Naive thymus-derived CD4-positive, alpha-beta T cell (primary cell): ENCODE results near the gene S1PR5. TPM values are rescaled to one million over a fixed set of nuclear protein-coding genes. Genes with fewer than 3 reads are reported as not detected.
A peak's percentile ranks its signal among the peaks of the same experiment; 100 is the strongest.

Experiments
- ATAC-seq: fragments of 150-1000 bp; cut with Tn5 transposase; 2 replicates; pipeline ENCODE4 v1.10.0; 2021; ENCODE audit warnings: mild to moderate bottlenecking, moderate library complexity
- CTCF ChIA-PET: fragments of 350-600 bp; sonication (Branson Sonifier 250); formaldehyde crosslinking; loops from one replicate; lab custom pipeline; 2021; ENCODE audit warnings: antibody characterized with exemption; lab: Charles Lee
- POLR2A ChIA-PET: fragments of 350-600 bp; sonication (Branson Sonifier 250); formaldehyde crosslinking; loops from one replicate; lab custom pipeline; 2021; ENCODE audit warnings: antibody characterized with exemption, inconsistent platforms; lab: Charles Lee
- DNase-seq, 9 donors: peaks; one replicate each; pipeline versions ENCODE4 v3.0.0 to v3.0.0-alpha.2; 2020 to 2022; ENCODE audit warnings: mixed read lengths in 1 of 9
- H3K27ac ChIP-seq: one replicate; pipeline ENCODE4 v1.7.0; 2013; ENCODE audit warnings: mild to moderate bottlenecking, low read depth, low read length, moderate library complexity
- H3K27me3 ChIP-seq, 2 donors: one replicate each; pipeline ENCODE4 v1.7.0; 2013; ENCODE audit warnings: low read length in 2 of 2, mild to moderate bottlenecking in 2 of 2, moderate library complexity in 2 of 2; ENCODE audit not compliant: control insufficient read depth in 2 of 2, insufficient read depth in 2 of 2
- H3K36me3 ChIP-seq, 3 experiments: 1 replicate in 2 of 3; 2 replicates in 1 of 3; pipeline ENCODE4 v1.7.0; 2013; ENCODE audit warnings: low read length in 3 of 3, mild to moderate bottlenecking in 3 of 3, moderate library complexity in 1 of 3; ENCODE audit not compliant: insufficient read depth in 3 of 3, control insufficient read depth in 2 of 3
- H3K4me1 ChIP-seq, 2 donors: one replicate each; pipeline ENCODE4 v1.7.0; 2013; ENCODE audit warnings: low read length in 2 of 2, mild to moderate bottlenecking in 2 of 2, moderate library complexity in 1 of 2; ENCODE audit not compliant: control insufficient read depth in 2 of 2, insufficient read depth in 2 of 2
- H3K4me3 ChIP-seq: 2 replicates; pipeline ENCODE4 v1.7.0; 2013; ENCODE audit warnings: mild to moderate bottlenecking, low read length
- H3K9me3 ChIP-seq, 3 experiments: 1 replicate in 2 of 3; 2 replicates in 1 of 3; pipeline ENCODE4 v1.7.0; 2013; ENCODE audit warnings: low read length in 3 of 3; ENCODE audit not compliant: control insufficient read depth in 2 of 3
- H3K27ac Mint-ChIP-seq, 9 donors: one replicate each; pipeline ENCODE4 v1.8.0; 2020 to 2022; ENCODE audit warnings: mixed read lengths in 9 of 9, mild to moderate bottlenecking in 8 of 9, moderate library complexity in 5 of 9, inconsistent platforms in 2 of 9
- H3K27me3 Mint-ChIP-seq, 5 donors: one replicate each; pipeline ENCODE4 v1.8.0; 2021 to 2022; ENCODE audit warnings: mixed read lengths in 5 of 5, mild to moderate bottlenecking in 1 of 5
- H3K36me3 Mint-ChIP-seq, 5 donors: one replicate each; pipeline ENCODE4 v1.8.0; 2020 to 2022; ENCODE audit warnings: mixed read lengths in 5 of 5, mild to moderate bottlenecking in 3 of 5, inconsistent platforms in 1 of 5
- H3K4me1 Mint-ChIP-seq, 7 donors: one replicate each; pipeline ENCODE4 v1.8.0; 2020 to 2022; ENCODE audit warnings: mixed read lengths in 7 of 7, mild to moderate bottlenecking in 3 of 7, inconsistent platforms in 1 of 7
- H3K4me3 Mint-ChIP-seq, 10 donors: one replicate each; pipeline ENCODE4 v1.8.0; 2020 to 2022; ENCODE audit warnings: mild to moderate bottlenecking in 10 of 10, mixed read lengths in 10 of 10, moderate library complexity in 6 of 10, inconsistent platforms in 2 of 10
- H3K9me3 Mint-ChIP-seq, 11 donors: one replicate each; pipeline ENCODE4 v1.8.0; 2020 to 2022; ENCODE audit warnings: mixed read lengths in 11 of 11, mild to moderate bottlenecking in 4 of 11, inconsistent platforms in 1 of 11, moderate library complexity in 1 of 11
- intact Hi-C, 2 donors: fragments of 100-400 bp; cut with micrococcal nuclease; formaldehyde crosslinking; loops; one replicate each; pipeline ENCODE4 v1.15.1; 2023
- polyA plus RNA-seq, 2 donors: library from polyadenylated mRNA; unstranded; fragments of 300-500 nt; fragmentation: Illumina TruSeq; gene quantifications; one replicate each; pipeline ENCODE4 v1.2.3, GENCODE V29; 2021
- total RNA-seq, 6 experiments: library from RNA in 5 of 6; stranded (reverse) in 5 of 6; gene quantifications; 1 replicate in 5 of 6; 2 replicates in 1 of 6; pipeline ENCODE4 v1.2.3 and lab custom pipeline; 2021 to 2026

S1PR5 gene
- total and polyA plus RNA-seq, 7 experiments from 2014 or later: 0.51 to 22.0 (median 0.61) TPM; not detected in 1

DNA sequence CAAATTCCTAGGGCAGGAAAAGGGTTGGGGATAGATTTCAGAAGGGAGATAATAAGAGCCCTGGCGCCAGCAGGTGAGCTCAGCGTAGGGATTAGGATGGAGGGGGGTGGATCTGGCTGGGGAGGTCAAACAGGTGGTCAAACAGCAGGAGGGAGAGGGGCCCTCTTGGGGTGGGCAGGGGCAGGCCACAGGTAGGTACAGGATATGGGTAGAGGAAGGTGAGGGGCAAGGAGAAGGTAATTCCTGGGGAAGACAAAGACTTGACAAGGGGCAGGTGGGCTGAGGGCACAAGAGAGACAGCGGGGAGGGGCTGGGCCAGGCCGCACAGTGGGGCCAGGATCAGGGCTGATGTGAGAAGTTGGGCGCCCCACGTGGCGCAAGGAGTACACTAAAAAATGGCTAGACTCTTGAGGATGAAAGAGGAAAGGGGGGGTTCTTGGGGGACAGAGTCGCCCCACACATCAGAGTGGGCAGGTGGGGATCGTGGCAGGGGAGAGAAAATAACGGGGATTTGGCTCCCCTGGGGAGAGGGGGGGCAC lies 47.9 kb upstream of the S1PR5 start:
- peak overlapping the region; percentile 92 to 100 (median 97) for H3K4me3 Mint-ChIP-seq
- Histone ChIP-seq H3K9me3 (no peaks in the 10 kb centered on the region), H3K4me1 (peaks cover 26 to 28% of the 10 kb centered on the region in 2 donors), H3K4me3 (peak overlapping the region; percentile 84), H3K27ac (peak overlapping the region; percentile 92), H3K36me3 (peaks cover 4 to 34% (median 6%) of the 10 kb centered on the region in 3 experiments), H3K27me3 (no peaks in the 10 kb centered on the region)
- peaks cover 0 to 5% (median 0%) of the 10 kb centered on the region in 5 donors for H3K27me3 Mint-ChIP-seq
- peaks cover 3 to 41% (median 8%) of the 10 kb centered on the region in 5 donors for H3K36me3 Mint-ChIP-seq
- intact Hi-C loops: loop anchor here (5.0 to 10.0 kb wide), 8 partner anchors 192 to 748 kb away; partner anchors contain the start of genes ANGPTL6 (in 1 of the 2), FBXL12 (in 1 of the 2), ICAM1 (in 1 of the 2) and PPAN (in 1 of the 2)
- peaks cover 28 to 53% (median 45%) of the 10 kb centered on the region in 7 donors for H3K4me1 Mint-ChIP-seq
- peak overlapping the region; percentile 94 to 99 (median 96) for H3K27ac Mint-ChIP-seq
- DNase-seq (peak in 5 of 9 donors; percentile 39 to 53 (median 46)), ATAC-seq (no peak)
- POLR2A ChIA-PET: interaction anchor here (0.6 to 12.8 kb wide), 6 partner anchors 11 to 134 kb away, joined by 3 to 126 read pairs (median 22); partner anchors contain the start of gene ATG4D
- peaks cover 0 to 9% (median 0%) of the 10 kb centered on the region in 11 donors for H3K9me3 Mint-ChIP-seq
- CTCF ChIA-PET: interaction anchor here (0.6 to 1.8 kb wide), 2 partner anchors 23 to 968 kb away, joined by 3 to 9 read pairs; no protein-coding TSS in a partner anchor

DNA sequence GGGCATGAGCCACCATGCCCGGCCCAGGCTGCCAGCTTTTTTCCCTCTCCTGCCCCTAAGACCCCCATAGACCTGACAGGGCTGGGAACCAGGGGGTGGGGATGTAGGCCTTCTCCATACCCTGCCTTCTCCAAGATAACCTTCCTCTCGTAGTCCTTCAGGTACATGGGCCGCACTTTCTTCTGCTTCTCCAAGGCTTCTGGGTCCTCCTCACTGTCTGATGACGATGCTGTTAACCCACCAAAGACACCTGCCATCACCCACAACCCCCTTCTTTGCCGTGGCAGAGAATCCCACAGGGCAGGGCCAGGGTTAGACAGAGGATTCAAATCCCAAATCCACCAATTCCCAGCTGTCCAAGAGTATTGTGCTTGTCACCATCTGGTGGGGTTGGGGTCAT lies 45.4 kb upstream of the S1PR5 start:
- Histone ChIP-seq H3K4me3 (no peak overlapping the region), H3K27ac (peak overlapping the region; percentile 39), H3K9me3 (no peaks in the 10 kb centered on the region), H3K27me3 (no peaks in the 10 kb centered on the region), H3K36me3 (peaks cover 19 to 52% (median 28%) of the 10 kb centered on the region in 3 experiments), H3K4me1 (peaks cover 23 to 24% of the 10 kb centered on the region in 2 donors)
- CTCF ChIA-PET: interaction anchor here (0.6 to 1.9 kb wide), 2 partner anchors 21 to 335 kb away, joined by 3 to 5 read pairs; no protein-coding TSS in a partner anchor
- Mint-ChIP-seq H3K27me3 (peaks cover 0 to 5% (median 0%) of the 10 kb centered on the region in 5 donors), H3K4me3 (peak overlapping the region in 1 of 10 donors; percentile 48), H3K27ac (peak overlapping the region in 2 of 9 donors; percentile 43 to 70), H3K36me3 (peaks cover 5 to 43% (median 9%) of the 10 kb centered on the region in 5 donors), H3K4me1 (peaks cover 20 to 47% (median 38%) of the 10 kb centered on the region in 7 donors), H3K9me3 (peaks cover 0 to 8% (median 0%) of the 10 kb centered on the region in 11 donors)
- ATAC-seq: no peak
- intact Hi-C loops: loop anchor here in 1 of 2 donors (10.0 kb wide), 1 partner anchor 458 kb away; the partner anchor contains the start of genes ANGPTL6 and PPAN
- POLR2A ChIA-PET: interaction anchor here (1.4 to 12.8 kb wide), 3 partner anchors 8 to 17 kb away, joined by 3 to 126 read pairs (median 18); partner anchors contain the start of gene ATG4D
- DNase-seq: no peak

DNA sequence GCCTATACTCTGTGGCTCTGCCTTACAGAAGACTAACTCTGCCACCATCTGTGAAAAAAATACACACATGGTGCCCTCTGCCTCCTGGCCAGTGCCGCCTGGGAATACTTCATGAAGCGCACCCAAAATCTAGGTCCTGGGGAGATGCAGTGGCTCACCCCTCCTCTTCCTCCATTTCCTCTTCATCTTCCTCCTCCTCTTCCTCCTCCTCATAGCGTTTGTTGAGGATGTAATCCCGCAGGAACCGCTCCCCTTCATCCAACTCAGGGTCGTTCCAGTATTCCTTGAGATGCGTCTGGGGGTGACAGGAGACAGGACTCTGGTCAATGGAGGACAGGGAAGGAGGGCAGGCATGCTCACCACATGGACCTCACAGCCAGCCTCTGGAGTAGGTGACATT lies 42.9 kb upstream of the S1PR5 start:
- Mint-ChIP-seq H3K9me3 (peaks cover 0 to under 1% (median 0%) of the 10 kb centered on the region in 11 donors), H3K4me3 (no peak overlapping the region), H3K27ac (peak overlapping the region in 2 of 9 donors; percentile 17 to 84), H3K27me3 (no peaks in the 10 kb centered on the region), H3K36me3 (peaks cover 0 to 33% (median 9%) of the 10 kb centered on the region in 5 donors), H3K4me1 (peaks cover 7 to 35% (median 30%) of the 10 kb centered on the region in 7 donors)
- H3K4me1 ChIP-seq: peaks cover 18 to 22% of the 10 kb centered on the region in 2 donors
- no peak for DNase-seq
- peaks cover 30 to 67% (median 37%) of the 10 kb centered on the region in 3 experiments for H3K36me3 ChIP-seq
- POLR2A ChIA-PET: interaction anchor here (1.2 kb wide), 1 partner anchor 8 kb away, joined by 4 read pairs; no protein-coding TSS in a partner anchor
- intact Hi-C loops: loop anchor here in 1 of 2 donors (10.0 kb wide), 1 partner anchor 455 kb away; the partner anchor contains the start of genes ANGPTL6 and PPAN
- ATAC-seq: no peak
- no peaks in the 10 kb centered on the region for H3K9me3 ChIP-seq
- no peak overlapping the region for H3K27ac ChIP-seq
- CTCF ChIA-PET: no interaction called here
- H3K27me3 ChIP-seq: no peaks in the 10 kb centered on the region
- H3K4me3 ChIP-seq: no peak overlapping the region

DNA sequence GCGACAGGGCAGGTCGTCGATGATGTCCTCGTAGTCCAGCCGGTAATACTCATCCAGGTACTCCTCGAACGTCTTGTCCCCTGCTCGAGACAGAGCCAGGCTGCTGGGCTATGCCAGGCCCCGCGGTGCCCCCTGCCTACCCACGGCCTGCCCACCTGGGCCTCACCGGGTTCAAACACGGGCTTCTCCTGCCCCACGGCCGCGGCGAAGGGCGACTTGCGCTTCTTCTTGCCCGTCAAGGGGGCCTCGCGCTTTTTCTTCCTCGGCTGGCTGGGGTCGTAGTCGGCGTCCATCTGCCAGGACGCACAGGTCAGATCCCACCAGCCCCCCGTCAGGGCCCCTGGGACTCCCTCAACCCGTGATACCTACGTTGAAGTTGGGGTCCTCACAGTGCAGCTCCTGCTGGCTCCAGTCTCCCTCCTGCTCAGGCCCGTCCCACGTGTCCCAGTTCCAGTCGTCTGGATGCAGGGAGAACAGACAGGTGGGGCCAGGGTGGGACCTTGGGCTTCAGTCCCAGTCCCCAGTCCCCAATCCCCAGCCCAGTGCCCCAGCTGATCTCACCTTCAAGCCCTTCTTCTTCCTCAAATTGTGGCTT lies 40.5 kb upstream of the S1PR5 start:
- Mint-ChIP-seq H3K27ac (peak overlapping the region in 3 of 9 donors; percentile 18 to 77 (median 69)), H3K36me3 (peaks cover 0 to 35% (median 13%) of the 10 kb centered on the region in 5 donors), H3K9me3 (no peaks in the 10 kb centered on the region), H3K4me3 (no peak overlapping the region), H3K4me1 (peaks cover 20 to 48% (median 43%) of the 10 kb centered on the region in 7 donors), H3K27me3 (no peaks in the 10 kb centered on the region)
- Histone ChIP-seq H3K36me3 (peaks cover 42 to 82% (median 44%) of the 10 kb centered on the region in 3 experiments), H3K4me1 (peaks cover 33 to 37% of the 10 kb centered on the region in 2 donors), H3K27ac (no peak overlapping the region), H3K27me3 (no peaks in the 10 kb centered on the region), H3K9me3 (no peaks in the 10 kb centered on the region), H3K4me3 (no peak overlapping the region)
- intact Hi-C loops: no loop called here
- no peak for ATAC-seq
- POLR2A ChIA-PET: interaction anchor here (1.6 kb wide), 1 partner anchor 10 kb away, joined by 3 read pairs; no protein-coding TSS in a partner anchor
- no peak for DNase-seq
- CTCF ChIA-PET: no interaction called here

DNA sequence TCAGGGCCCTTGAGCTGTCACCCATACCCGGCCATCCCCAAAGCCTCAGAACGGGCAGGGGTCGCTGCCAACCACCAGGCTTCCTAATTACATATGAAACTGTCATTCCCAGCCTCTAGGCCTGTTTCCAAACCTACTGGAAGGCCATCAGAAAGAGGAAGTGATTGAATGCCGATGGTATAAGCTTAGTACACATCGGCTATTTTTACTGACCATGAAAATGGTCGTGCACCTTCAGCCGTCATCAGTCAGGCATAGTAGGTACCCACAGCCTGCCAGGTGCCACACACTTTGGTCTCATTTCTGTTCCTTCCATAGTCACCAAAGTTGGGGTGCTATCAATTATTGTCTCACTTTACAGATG lies 38.3 kb upstream of the S1PR5 start:
- H3K36me3 ChIP-seq: peaks cover 38 to 80% (median 47%) of the 10 kb centered on the region in 3 experiments
- H3K27ac ChIP-seq: peak overlapping the region; percentile 66
- Mint-ChIP-seq H3K4me1 (peaks cover 22 to 55% (median 48%) of the 10 kb centered on the region in 7 donors), H3K9me3 (no peaks in the 10 kb centered on the region), H3K27me3 (no peaks in the 10 kb centered on the region), H3K27ac (peak overlapping the region; percentile 62 to 96 (median 91)), H3K4me3 (peak overlapping the region in 4 of 10 donors; percentile 9 to 38 (median 25)), H3K36me3 (peaks cover 0 to 38% (median 13%) of the 10 kb centered on the region in 5 donors)
- DNase-seq (no peak), ATAC-seq (no peak)
- peaks cover 41 to 54% of the 10 kb centered on the region in 2 donors for H3K4me1 ChIP-seq
- H3K27me3 ChIP-seq: no peaks in the 10 kb centered on the region
- CTCF ChIA-PET: interaction anchor here (1.1 kb wide), 1 partner anchor 132 kb away, joined by 3 read pairs; no protein-coding TSS in a partner anchor
- no peaks in the 10 kb centered on the region for H3K9me3 ChIP-seq
- POLR2A ChIA-PET: interaction anchor here (0.6 to 6.8 kb wide), 4 partner anchors 9 to 438 kb away, joined by 3 to 77 read pairs (median 6); partner anchors contain the start of genes CDKN2D and KRI1
- no peak overlapping the region for H3K4me3 ChIP-seq
- intact Hi-C loops: no loop called here
